Liver (tissue), 9 donors: ENCODE results near the gene SERPING1. TPM values are rescaled to one million over a fixed set of nuclear protein-coding genes. Genes with fewer than 3 reads are reported as not detected.
"Not testable (repeated sequence)": the region's sequence is repeated elsewhere in the genome, so short reads cannot be mapped to it uniquely, and the experiment has no call there.

Source experiments
- DNase-seq: peaks from one replicate; pipeline ENCODE4 v3.0.0-alpha.2; 2017; ENCODE audit warnings: low spot score
- H3K27ac ChIP-seq, 2 donors: one replicate each; pipeline ENCODE4 v1.7.0; 2013; ENCODE audit warnings: inconsistent platforms in 2 of 2, low read length in 2 of 2, control low read depth in 1 of 2, low read depth in 1 of 2, mild to moderate bottlenecking in 1 of 2
- H3K27me3 ChIP-seq, 4 donors: one replicate each; pipeline versions ENCODE4 v1.6.1 to v1.7.0; 2013; ENCODE audit warnings: low read length in 3 of 4, inconsistent platforms in 1 of 4, mild to moderate bottlenecking in 1 of 4, moderate library complexity in 1 of 4; ENCODE audit not compliant: control insufficient read depth in 4 of 4, insufficient read depth in 4 of 4
- H3K36me3 ChIP-seq, 4 donors: one replicate each; pipeline versions ENCODE4 v1.6.1 to v1.7.0; 2013; ENCODE audit warnings: low read length in 3 of 4, mild to moderate bottlenecking in 3 of 4, low read depth in 1 of 4, moderate library complexity in 1 of 4; ENCODE audit not compliant: control insufficient read depth in 4 of 4, insufficient read depth in 3 of 4
- H3K4me1 ChIP-seq, 4 donors: one replicate each; pipeline versions ENCODE4 v1.6.1 to v1.7.0; 2013; ENCODE audit warnings: low read length in 3 of 4, mild to moderate bottlenecking in 3 of 4, moderate library complexity in 1 of 4; ENCODE audit not compliant: control insufficient read depth in 4 of 4, insufficient read depth in 4 of 4
- H3K4me3 ChIP-seq, 3 donors: one replicate each; pipeline versions ENCODE4 v1.6.1 to v1.7.0; 2013; ENCODE audit warnings: low read length in 3 of 3, control low read depth in 1 of 3, low read depth in 1 of 3, mild to moderate bottlenecking in 1 of 3
- H3K9ac ChIP-seq, 2 donors: one replicate each; pipeline ENCODE4 v1.7.0; 2013; ENCODE audit warnings: low read length in 2 of 2, mild to moderate bottlenecking in 2 of 2, moderate library complexity in 2 of 2, control low read depth in 1 of 2, low read depth in 1 of 2
- H3K9me3 ChIP-seq, 4 donors: one replicate each; pipeline versions ENCODE4 v1.6.1 to v1.7.0; 2013; ENCODE audit warnings: low read length in 3 of 4; ENCODE audit not compliant: control insufficient read depth in 4 of 4
- ATF3 ChIP-seq: IDR thresholded peaks from 2 replicates; pipeline ENCODE4 v1.6.1; 2016; ENCODE audit warnings: antibody characterized with exemption
- EGR1 ChIP-seq, 2 donors: IDR thresholded peaks; 2 replicates each; pipeline ENCODE4 v1.6.1; 2016 to 2018; ENCODE audit warnings: antibody characterized with exemption in 2 of 2, low read depth in 2 of 2
- FOXA1 ChIP-seq: IDR thresholded peaks from 2 replicates; pipeline ENCODE4 v1.6.1; 2016; ENCODE audit warnings: antibody characterized with exemption
- GABPA ChIP-seq, 2 donors: IDR thresholded peaks in 1 of 2; conservative IDR thresholded peaks in 1 of 2; 2 replicates each; pipeline ENCODE4 v1.6.1; 2016; ENCODE audit warnings: antibody characterized with exemption in 2 of 2, mild to moderate bottlenecking in 1 of 2, moderate library complexity in 1 of 2
- HNF4G ChIP-seq: IDR thresholded peaks from 2 replicates; pipeline ENCODE4 v1.6.1; 2016; ENCODE audit warnings: antibody characterized with exemption
- NR2F2 ChIP-seq: IDR thresholded peaks from 2 replicates; pipeline ENCODE4 v1.6.1; 2016; ENCODE audit warnings: antibody characterized with exemption
- RAD21 ChIP-seq, 2 donors: IDR thresholded peaks; 2 replicates each; pipeline ENCODE4 v1.6.1; 2016; ENCODE audit warnings: antibody characterized with exemption in 2 of 2, mild to moderate bottlenecking in 2 of 2
- REST ChIP-seq: IDR thresholded peaks from 2 replicates; pipeline ENCODE4 v1.6.1; 2016; ENCODE audit warnings: antibody characterized with exemption, mild to moderate bottlenecking
- SP1 ChIP-seq: IDR thresholded peaks from 2 replicates; pipeline ENCODE4 v1.6.1; 2018; ENCODE audit warnings: antibody characterized with exemption, mild to moderate bottlenecking
- TAF1 ChIP-seq: conservative IDR thresholded peaks from 2 replicates; pipeline ENCODE4 v1.6.1; 2016; ENCODE audit warnings: antibody characterized with exemption, mild to moderate bottlenecking
- YY1 ChIP-seq: IDR thresholded peaks from 2 replicates; pipeline ENCODE4 v1.6.1; 2016; ENCODE audit warnings: antibody characterized with exemption, mild to moderate bottlenecking
- ZBTB33 ChIP-seq: IDR thresholded peaks from 2 replicates; pipeline ENCODE4 v1.6.1; 2016; ENCODE audit warnings: antibody characterized with exemption
- WGBS: extraction: QIAGEN DNeasy Blood & Tissue Kit; methylation state at CpG from one replicate; pipeline ENCODE4 v1.1.7; 2013; 5-methylcytosine and 5-hydroxymethylcytosine counted together
- polyA plus RNA-seq, 2 donors: library from polyadenylated mRNA; stranded (reverse) in 1 of 2; unstranded in 1 of 2; fragments of 200-250 nt in 1 of 2; fragments of >200 nt in 1 of 2; fragmentation: Nextera tagmentation in 1 of 2; extraction: Ambion mirVana in 1 of 2; gene quantifications; one replicate each; pipeline versions ENCODE4 v1.2.1 to v1.2.3, GENCODE V29; 2013 to 2015
- total RNA-seq, 2 donors: library from RNA; depleted of rRNA; stranded (reverse); fragments of >200 nt; gene quantifications; one replicate each; pipeline ENCODE4 v1.2.3, GENCODE V29; 2014
- donor health status: healthy.
- donor health status: healthy.
- donor health status: healthy.
- donor health status: healthy.
- donor health status: healthy.

The SERPING1 gene
- total and polyA plus RNA-seq, 4 donors: 235 to 2,911 (median 1,514) TPM

DNA sequence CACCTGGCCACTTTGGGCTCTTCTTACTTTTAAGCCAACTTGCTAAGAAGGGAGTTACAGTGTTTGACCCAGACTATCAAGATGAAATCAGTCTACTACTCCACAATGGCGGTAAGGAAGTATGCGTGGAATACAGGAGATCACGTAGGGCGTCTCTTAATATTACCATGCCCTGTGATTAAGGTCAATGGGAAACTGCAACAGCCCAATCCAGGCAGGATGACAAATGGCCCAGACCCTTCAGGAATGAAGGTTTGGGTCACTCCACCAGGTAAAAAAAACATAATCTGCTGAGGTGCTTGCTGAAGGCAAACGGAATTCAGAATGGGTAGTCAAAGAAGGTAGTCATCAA lies 53.2 kb downstream of the SERPING1 start:
- TF ChIP-seq RAD21 (IDR thresholded peaks at IDR 0.05) (no peak), HNF4G (no peak), GABPA (IDR thresholded peaks at IDR 0.05 in 1 of 2, conservative IDR thresholded peaks at IDR 0.05 in 1 of 2) (no peak), ATF3 (no peak), TAF1 (no peak), REST (no peak)
- Histone ChIP-seq H3K9me3 (no peaks in the 10 kb centered on the region), H3K9ac (no peak overlapping the region), H3K4me3 (no peak overlapping the region), H3K27me3 (peaks cover 0 to 7% (median 1%) of the 10 kb centered on the region in 4 donors), H3K36me3 (no peaks in the 10 kb centered on the region), H3K4me1 (peaks cover 0 to 9% (median 1%) of the 10 kb centered on the region in 4 donors), H3K27ac (no peak overlapping the region)
- WGBS: 73% methylated on average over 5 of the region's 5 CpGs
- DNase-seq: no peak

- no peak for TF ChIP-seq SP1
- TF ChIP-seq NR2F2: no peak
- TF ChIP-seq GABPA (IDR thresholded peaks at IDR 0.05 in 1 of 2, conservative IDR thresholded peaks at IDR 0.05 in 1 of 2): no peak
- no peak for TF ChIP-seq EGR1 (IDR thresholded peaks at IDR 0.05; ENCODE audit: low read depth in 2 of 2)
- TF ChIP-seq ATF3: no peak
- no peak for TF ChIP-seq YY1
- no peak for TF ChIP-seq HNF4G
- no peak for TF ChIP-seq FOXA1
- TF ChIP-seq ZBTB33: no peak
Measured at GRCh38 chr11:57651408-57651807, 53.9 kb downstream of the SERPING1 start.

DNA sequence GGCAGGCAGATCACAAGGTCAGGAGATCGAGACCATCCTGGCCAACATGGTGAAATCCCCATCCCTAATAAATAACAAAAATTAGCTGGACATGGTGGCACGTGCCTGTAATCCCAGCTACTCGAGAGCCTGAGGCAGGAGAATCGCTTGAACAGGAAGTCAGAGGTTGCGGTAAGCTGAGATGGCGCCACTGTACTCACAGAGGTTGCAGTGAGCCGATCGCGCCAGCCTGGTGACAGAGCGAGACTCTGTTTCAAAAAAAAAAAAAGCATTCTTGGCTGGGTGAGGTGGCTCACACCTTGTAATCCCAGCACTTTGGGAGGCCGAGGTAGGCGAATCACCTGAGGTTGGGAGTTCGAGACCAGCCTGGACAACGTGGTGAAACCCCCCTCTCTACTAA lies 54.7 kb downstream of the SERPING1 start:
- not testable (repeated sequence) for DNase-seq, H3K4me3 ChIP-seq, H3K36me3 ChIP-seq, H3K27me3 ChIP-seq, H3K9me3 ChIP-seq, H3K9ac ChIP-seq, H3K27ac ChIP-seq
- peaks cover 0 to 15% (median 2%) of the 10 kb centered on the region in 4 donors for H3K4me1 ChIP-seq
- 84% methylated on average over 14 of the region's 14 CpGs for WGBS

More at GRCh38 chr11:57651408-57651807, 53.9 kb downstream of the SERPING1 start:
- peaks cover 0 to 7% (median 1%) of the 10 kb centered on the region in 4 donors for H3K27me3 ChIP-seq
- no peak overlapping the region for H3K9ac ChIP-seq
- H3K4me1 ChIP-seq: peaks cover 0 to 9% (median 1%) of the 10 kb centered on the region in 4 donors
- no peaks in the 10 kb centered on the region for H3K36me3 ChIP-seq
- no peak for DNase-seq
- H3K27ac ChIP-seq: no peak overlapping the region
- no peaks in the 10 kb centered on the region for H3K9me3 ChIP-seq
- WGBS: 84% methylated on average over 7 of the region's 7 CpGs
- H3K4me3 ChIP-seq: no peak overlapping the region
